Inflammatory macrophage treated with lipopolysaccharide for 4 hours (primary cell): ENCODE data around the gene KCNB1.
A peak's percentile ranks its signal among the peaks of the same experiment; 100 is the strongest.

ENCODE experiments used
- DNase-seq: peaks from one replicate; pipeline ENCODE4 v3.0.0-alpha.2; 2020

Gene KCNB1

GRCh38 chr20:49405696-49406095, 76.8 kb downstream of the KCNB1 start:
- DNase-seq, result no peak

GRCh38 chr20:49405062-49405683, 77.3 kb downstream of the KCNB1 start:
- no peak for DNase-seq

- no peak for DNase-seq
These were observed 78.0 kb downstream of the KCNB1 start for GRCh38 chr20:49404461-49404860.

- DNase-seq, result no peak
These were observed 78.6 kb downstream of the KCNB1 start for GRCh38 chr20:49403911-49404310.

- no peak for DNase-seq
These were observed 79.5 kb downstream of the KCNB1 start for GRCh38 chr20:49403012-49403411.

GRCh38 chr20:49400904-49401303, 81.6 kb downstream of the KCNB1 start:
- no peak for DNase-seq

GRCh38 chr20:49400410-49400809, 82.1 kb downstream of the KCNB1 start:
- no peak for DNase-seq

GRCh38 chr20:49399329-49399728, 83.1 kb downstream of the KCNB1 start:
- no peak for DNase-seq

- DNase-seq, result no peak
These were observed 83.9 kb downstream of the KCNB1 start for GRCh38 chr20:49398401-49399144.

GRCh38 chr20:49397525-49397924, 84.9 kb downstream of the KCNB1 start:
- no peak for DNase-seq

- DNase-seq, result no peak
These were observed 86.2 kb downstream of the KCNB1 start for GRCh38 chr20:49396230-49396629.

- DNase-seq, result no peak
These were observed 86.8 kb downstream of the KCNB1 start for GRCh38 chr20:49395659-49396058.

GRCh38 chr20:49395183-49395582, 87.3 kb downstream of the KCNB1 start:
- no peak for DNase-seq

- no peak for DNase-seq
These were observed 87.7 kb downstream of the KCNB1 start for GRCh38 chr20:49394757-49395156.

- no peak for DNase-seq
These were observed 88.2 kb downstream of the KCNB1 start for GRCh38 chr20:49394264-49394663.

GRCh38 chr20:49393803-49394202, 88.7 kb downstream of the KCNB1 start:
- DNase-seq, result no peak

GRCh38 chr20:49392745-49393144, 89.7 kb downstream of the KCNB1 start:
- no peak for DNase-seq

GRCh38 chr20:49391404-49392245, 90.8 kb downstream of the KCNB1 start:
- no peak for DNase-seq

GRCh38 chr20:49389854-49390253, 92.6 kb downstream of the KCNB1 start:
- no peak for DNase-seq

GRCh38 chr20:49388744-49389143, 93.7 kb downstream of the KCNB1 start:
- no peak for DNase-seq

- DNase-seq, result no peak
These were observed 94.9 kb downstream of the KCNB1 start for GRCh38 chr20:49387581-49387939.

- DNase-seq, result no peak
These were observed 95.5 kb downstream of the KCNB1 start for GRCh38 chr20:49386848-49387580.

- peak; percentile 13 for DNase-seq
These were observed 97.0 kb downstream of the KCNB1 start for GRCh38 chr20:49385465-49385864.
